OCI-LY1 (cell line): ENCODE results near the gene JAKMIP1.

ENCODE experiments used
- H2AFZ ChIP-seq: fragments of 200-600 bp; sonication (generic), shearing (Covaris generic); 2 replicates; pipeline ENCODE4 v1.6.0; 2014; ENCODE audit warnings: antibody characterized with exemption, mild to moderate bottlenecking, low read length
- H3F3A ChIP-seq: fragments of 200-600 bp; sonication (generic), shearing (Covaris generic); 2 replicates; pipeline ENCODE4 v1.6.0; 2014; ENCODE audit warnings: mild to moderate bottlenecking, antibody characterized with exemption, low read length, moderate library complexity; ENCODE audit not compliant: insufficient read depth
- H3K27ac ChIP-seq: fragments of 200-600 bp; sonication (generic); 2 replicates; pipeline ENCODE4 v1.5.1; 2014; ENCODE audit warnings: low read length, mixed run types, mild to moderate bottlenecking, low read depth; ENCODE audit not compliant: poor library complexity, severe bottlenecking
- H3K27me3 ChIP-seq: fragments of 200-600 bp; sonication (generic); 2 replicates; pipeline ENCODE4 v1.6.0; 2014; ENCODE audit warnings: antibody characterized with exemption, mild to moderate bottlenecking, low read length, moderate library complexity; ENCODE audit not compliant: insufficient read depth
- H3K36me3 ChIP-seq: fragments of 200-600 bp; sonication (generic); 2 replicates; pipeline ENCODE4 v1.6.1; 2014; ENCODE audit warnings: mild to moderate bottlenecking, antibody characterized with exemption, low read length, moderate library complexity, mixed read lengths; ENCODE audit not compliant: insufficient read depth
- H3K4me1 ChIP-seq: fragments of 200-600 bp; sonication (generic); 2 replicates; pipeline ENCODE4 v1.5.1; 2014; ENCODE audit warnings: mild to moderate bottlenecking, low read length, moderate library complexity; ENCODE audit not compliant: insufficient read depth, severe bottlenecking
- H3K4me2 ChIP-seq: fragments of 200-600 bp; sonication (generic), shearing (Covaris generic); 2 replicates; pipeline ENCODE4 v1.6.1; 2014; ENCODE audit warnings: low read length
- H3K4me3 ChIP-seq: fragments of 200-600 bp; sonication (generic); 2 replicates; pipeline ENCODE4 v1.5.1; 2014; ENCODE audit warnings: low read length, low read depth, mild to moderate bottlenecking, mixed read lengths; ENCODE audit not compliant: poor library complexity, severe bottlenecking
- H3K79me2 ChIP-seq: fragments of 200-600 bp; shearing (Covaris generic); 2 replicates; pipeline ENCODE4 v1.6.1; 2016; ENCODE audit warnings: mixed run types, low read length, mixed read lengths; ENCODE audit not compliant: insufficient read depth
- H3K9ac ChIP-seq: fragments of 200-600 bp; sonication (generic), shearing (Covaris generic); 2 replicates; pipeline ENCODE4 v1.6.1; 2014; ENCODE audit warnings: mild to moderate bottlenecking, low read length, mixed read lengths
- H3K9me2 ChIP-seq: fragments of 200-600 bp; sonication (generic), shearing (Covaris generic); 2 replicates; pipeline ENCODE4 v1.6.1; 2014; ENCODE audit warnings: low read depth, mild to moderate bottlenecking, low read length, mixed read lengths
- H3K9me3 ChIP-seq: fragments of 200-600 bp; shearing (Covaris generic); 2 replicates; pipeline ENCODE4 v1.6.1; 2014; ENCODE audit warnings: low read length, mixed read lengths
- H4K20me1 ChIP-seq: fragments of 200-600 bp; sonication (generic), shearing (Covaris generic); 2 replicates; pipeline ENCODE4 v1.6.0; 2016; ENCODE audit warnings: mild to moderate bottlenecking, low read length; ENCODE audit not compliant: insufficient read depth
- EZH2 ChIP-seq: fragments of 200-600 bp; sonication (generic), shearing (Covaris generic); IDR thresholded peaks from 2 replicates; pipeline ENCODE4 v1.8.0; 2017; ENCODE audit warnings: borderline replicate concordance, mixed run types, mild to moderate bottlenecking, antibody characterized with exemption, low read length, moderate library complexity, mixed read lengths
- TF ChIP-seq, protein P1 (sequence below): fragments of 200-600 bp; sonication (generic), shearing (Covaris generic); IDR thresholded peaks from 2 replicates; pipeline ENCODE4 v1.5.1; 2017; ENCODE audit warnings: mild to moderate bottlenecking, antibody characterized with exemption, low read length, moderate library complexity, mixed read lengths

JAKMIP1 gene

DNA sequence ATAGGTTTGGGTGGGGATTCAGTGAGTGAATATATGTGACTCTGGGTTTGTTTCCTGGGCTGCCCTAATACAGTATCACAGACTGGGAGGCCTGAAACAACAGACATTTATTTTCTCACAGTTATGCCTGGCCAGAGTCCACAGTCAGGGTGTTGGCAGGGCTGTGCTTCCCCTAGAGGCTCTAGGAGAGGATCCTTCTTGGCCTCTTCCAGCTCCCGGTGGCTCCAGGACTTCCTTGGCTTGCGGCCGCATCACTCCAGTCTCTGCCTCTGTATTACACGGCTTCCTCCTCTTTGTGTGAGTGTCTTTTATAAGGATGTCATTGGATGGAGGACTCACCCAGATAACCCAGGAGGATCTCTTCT lies 5.2 kb upstream of the JAKMIP1 start:
- Histone ChIP-seq H3K4me1 (no peaks in the 10 kb centered on the region), H3K79me2 (no peaks in the 10 kb centered on the region), H3K27ac (no peak overlapping the region), H3K4me3 (no peak overlapping the region), H3K36me3 (no peaks in the 10 kb centered on the region), H2AFZ (no peak overlapping the region), H3K9ac (no peak overlapping the region), H3K27me3 (no peaks in the 10 kb centered on the region), H3K9me3 (no peaks in the 10 kb centered on the region), H3K9me2 (no peaks in the 10 kb centered on the region), H3F3A (no peaks in the 10 kb centered on the region), H3K4me2 (no peak overlapping the region), H4K20me1 (no peaks in the 10 kb centered on the region)
- no peak for TF ChIP-seq EZH2
- TF ChIP-seq, protein P1, sequence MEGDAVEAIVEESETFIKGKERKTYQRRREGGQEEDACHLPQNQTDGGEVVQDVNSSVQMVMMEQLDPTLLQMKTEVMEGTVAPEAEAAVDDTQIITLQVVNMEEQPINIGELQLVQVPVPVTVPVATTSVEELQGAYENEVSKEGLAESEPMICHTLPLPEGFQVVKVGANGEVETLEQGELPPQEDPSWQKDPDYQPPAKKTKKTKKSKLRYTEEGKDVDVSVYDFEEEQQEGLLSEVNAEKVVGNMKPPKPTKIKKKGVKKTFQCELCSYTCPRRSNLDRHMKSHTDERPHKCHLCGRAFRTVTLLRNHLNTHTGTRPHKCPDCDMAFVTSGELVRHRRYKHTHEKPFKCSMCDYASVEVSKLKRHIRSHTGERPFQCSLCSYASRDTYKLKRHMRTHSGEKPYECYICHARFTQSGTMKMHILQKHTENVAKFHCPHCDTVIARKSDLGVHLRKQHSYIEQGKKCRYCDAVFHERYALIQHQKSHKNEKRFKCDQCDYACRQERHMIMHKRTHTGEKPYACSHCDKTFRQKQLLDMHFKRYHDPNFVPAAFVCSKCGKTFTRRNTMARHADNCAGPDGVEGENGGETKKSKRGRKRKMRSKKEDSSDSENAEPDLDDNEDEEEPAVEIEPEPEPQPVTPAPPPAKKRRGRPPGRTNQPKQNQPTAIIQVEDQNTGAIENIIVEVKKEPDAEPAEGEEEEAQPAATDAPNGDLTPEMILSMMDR, result no peak

DNA sequence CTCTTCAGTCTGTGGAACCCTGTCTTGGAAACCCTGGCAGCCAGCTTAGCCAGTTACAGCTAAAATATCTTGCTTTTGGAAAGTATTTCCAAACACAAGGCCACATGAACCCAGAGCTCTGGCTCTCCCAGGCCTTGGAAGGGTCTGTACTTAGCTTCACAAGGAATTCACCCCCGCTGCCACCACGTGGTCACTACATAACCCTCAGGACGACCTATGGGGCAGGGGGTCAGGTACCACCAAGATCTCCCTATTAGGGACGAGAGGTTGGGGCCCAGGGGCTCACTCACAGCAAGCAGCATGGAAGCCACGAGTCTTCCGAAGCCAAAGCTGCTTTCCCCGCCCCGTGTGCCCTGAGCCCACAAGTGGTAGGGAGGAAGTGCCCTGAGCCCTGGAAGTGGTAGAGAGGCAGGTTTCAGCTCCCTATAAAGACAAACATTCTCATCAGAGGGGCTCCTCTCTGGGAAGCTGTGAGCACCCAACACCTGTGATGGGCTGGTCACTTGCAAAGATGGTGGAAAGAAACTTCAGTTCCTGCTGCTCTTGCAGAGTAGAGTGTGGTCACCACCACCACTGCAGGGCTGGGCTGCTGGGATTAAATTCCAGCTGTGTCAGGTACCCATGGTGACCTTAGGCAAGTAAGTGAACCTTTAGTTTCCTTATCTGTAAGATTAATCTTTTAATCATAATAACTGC lies 4.7 kb upstream of the JAKMIP1 start:
- no peaks in the 10 kb centered on the region for H3K27me3 ChIP-seq

DNA sequence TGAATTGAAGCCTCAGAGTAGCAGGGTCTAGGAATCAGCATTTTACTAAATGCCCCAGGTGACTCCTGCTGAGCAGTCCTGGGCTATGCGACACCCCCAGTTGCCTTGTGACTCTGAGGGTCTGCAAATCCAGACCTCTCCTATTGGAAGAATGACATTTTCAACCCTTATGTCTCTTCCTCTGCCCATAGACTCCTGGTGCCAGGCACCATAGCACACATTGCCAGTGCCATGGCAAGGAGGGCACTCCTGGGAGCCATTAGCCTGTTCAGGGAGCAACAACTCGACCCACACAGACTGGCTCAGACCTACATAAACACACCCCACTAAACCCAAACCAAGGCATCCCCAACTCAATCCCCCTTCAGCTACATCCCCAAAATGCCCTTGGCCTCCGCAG lies 3.7 kb upstream of the JAKMIP1 start:
- TF ChIP-seq EZH2, result no peak
- TF ChIP-seq, protein P1, result no peak
- Histone ChIP-seq H3K79me2 (no peaks in the 10 kb centered on the region), H3K9me2 (no peaks in the 10 kb centered on the region), H3K4me3 (no peak overlapping the region), H3K4me1 (no peaks in the 10 kb centered on the region), H3K4me2 (no peak overlapping the region), H3F3A (no peaks in the 10 kb centered on the region), H3K27me3 (no peaks in the 10 kb centered on the region), H3K36me3 (no peaks in the 10 kb centered on the region), H4K20me1 (no peaks in the 10 kb centered on the region), H3K9ac (no peak overlapping the region), H3K27ac (no peak overlapping the region), H3K9me3 (no peaks in the 10 kb centered on the region), H2AFZ (no peak overlapping the region)

More for the DNA sequence above, 4.7 kb upstream of the JAKMIP1 start:
- H2AFZ ChIP-seq, result no peak overlapping the region
- H3K4me3 ChIP-seq, result no peak overlapping the region
- H3K9me2 ChIP-seq, result no peaks in the 10 kb centered on the region
- H3K79me2 ChIP-seq, result no peaks in the 10 kb centered on the region
- no peak for TF ChIP-seq EZH2
- TF ChIP-seq, protein P1, result no peak
- no peaks in the 10 kb centered on the region for H3K9me3 ChIP-seq
- no peak overlapping the region for H3K27ac ChIP-seq
- H4K20me1 ChIP-seq, result no peaks in the 10 kb centered on the region
- no peak overlapping the region for H3K9ac ChIP-seq
- no peak overlapping the region for H3K4me2 ChIP-seq
- H3F3A ChIP-seq, result no peaks in the 10 kb centered on the region
- no peaks in the 10 kb centered on the region for H3K36me3 ChIP-seq
- H3K4me1 ChIP-seq, result no peaks in the 10 kb centered on the region
